Breast epithelium (tissue), 4 donors: ENCODE measurements around the gene OR6B1. TPM values are rescaled to one million over a fixed set of nuclear protein-coding genes. Genes with fewer than 3 reads are reported as not detected.
"Not testable (repeated sequence)": the region's sequence is repeated elsewhere in the genome, so short reads cannot be mapped to it uniquely, and the experiment has no call there.

Source experiments
- DNase-seq, 2 donors: peaks; one replicate each; pipeline ENCODE4 v3.0.0-alpha.2; 2019; ENCODE audit warnings: low spot score in 2 of 2
- H3K27ac ChIP-seq, 2 donors: fragments of 200-600 bp; sonication (generic) in 1 of 2; one replicate each; pipeline ENCODE4 v1.5.1; 2016 to 2019; ENCODE audit warnings: mild to moderate bottlenecking in 1 of 2
- H3K27me3 ChIP-seq, 2 donors: fragments of 200-600 bp; sonication (generic) in 1 of 2; one replicate each; pipeline versions ENCODE4 v1.5.1 to v1.6.0; 2017 to 2019; ENCODE audit warnings: control low read depth in 1 of 2, mild to moderate bottlenecking in 1 of 2
- H3K36me3 ChIP-seq: fragments of 200-600 bp; one replicate; pipeline ENCODE4 v1.5.1; 2019
- H3K4me1 ChIP-seq, 2 donors: fragments of 200-600 bp; sonication (generic); one replicate each; pipeline ENCODE4 v1.5.1; 2016 to 2019; ENCODE audit warnings: control low read depth in 1 of 2
- H3K4me3 ChIP-seq, 3 donors: fragments of 200-600 bp; sonication (generic); 1 replicate in 2 of 3; 2 replicates in 1 of 3; pipeline ENCODE4 v1.5.1; 2016 to 2019; ENCODE audit warnings: mild to moderate bottlenecking in 3 of 3, moderate library complexity in 2 of 3
- H3K9me3 ChIP-seq, 2 donors: fragments of 200-600 bp; sonication (generic) in 1 of 2; one replicate each; pipeline ENCODE4 v1.5.1; 2016 to 2019; ENCODE audit warnings: control low read depth in 1 of 2
- POLR2A ChIP-seq: fragments of 450-650 bp; IDR thresholded peaks from one replicate; pipeline ENCODE4 v1.6.1; 2016; ENCODE audit warnings: antibody characterized with exemption, mild to moderate bottlenecking, moderate library complexity
- POLR2AphosphoS5 ChIP-seq, 3 donors: sonication (generic); formaldehyde crosslinking; IDR thresholded peaks; one replicate each; pipeline ENCODE4 v1.6.1; 2017; ENCODE audit warnings: antibody characterized with exemption in 3 of 3
- intact Hi-C: fragments of 100-400 bp; cut with DNase I; formaldehyde crosslinking; loops from one replicate; pipeline ENCODE4 v1.15.1; 2023; ENCODE audit warnings: low total_unique reads
- total RNA-seq, 3 donors: library from RNA; depleted of rRNA; stranded (reverse); fragments of >200 nt; gene quantifications; one replicate each; pipeline ENCODE4 v1.1.0, GENCODE V29; 2016
- TF ChIP-seq, protein P1 (sequence below), 3 donors: fragments of 450-650 bp; IDR thresholded peaks; one replicate each; pipeline ENCODE4 v1.5.1; 2016 to 2017; ENCODE audit warnings: antibody characterized with exemption in 3 of 3, mild to moderate bottlenecking in 3 of 3, moderate library complexity in 3 of 3

Gene OR6B1
- total RNA-seq, 3 donors from 2014 or later, result not detected

DNA sequence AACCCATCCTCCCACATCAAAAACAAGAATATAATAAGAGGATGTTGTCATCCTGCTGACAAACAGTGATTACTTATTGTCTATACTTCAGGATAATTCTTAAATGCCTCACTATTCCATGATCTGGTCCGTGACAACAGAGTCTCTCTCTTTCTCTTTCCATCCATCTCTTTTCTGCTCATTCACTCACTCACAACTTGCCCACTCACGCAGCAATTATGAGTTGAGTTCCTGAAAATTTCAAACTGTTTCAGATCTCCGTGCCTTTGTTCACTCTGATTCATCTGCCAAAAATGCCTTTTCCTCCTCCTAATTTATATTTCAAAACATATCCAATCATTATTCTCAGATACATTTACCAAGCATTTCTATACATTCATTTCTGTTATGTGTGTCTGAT lies 1.4 kb downstream of the OR6B1 start:
- Histone ChIP-seq H3K4me3 (no peak overlapping the region), H3K4me1 (no peaks in the 10 kb centered on the region), H3K27ac (no peak overlapping the region), H3K36me3 (no peaks in the 10 kb centered on the region), H3K9me3 (no peaks in the 10 kb centered on the region), H3K27me3 (no peaks in the 10 kb centered on the region)
- no peak for TF ChIP-seq POLR2A
- TF ChIP-seq, protein P1, sequence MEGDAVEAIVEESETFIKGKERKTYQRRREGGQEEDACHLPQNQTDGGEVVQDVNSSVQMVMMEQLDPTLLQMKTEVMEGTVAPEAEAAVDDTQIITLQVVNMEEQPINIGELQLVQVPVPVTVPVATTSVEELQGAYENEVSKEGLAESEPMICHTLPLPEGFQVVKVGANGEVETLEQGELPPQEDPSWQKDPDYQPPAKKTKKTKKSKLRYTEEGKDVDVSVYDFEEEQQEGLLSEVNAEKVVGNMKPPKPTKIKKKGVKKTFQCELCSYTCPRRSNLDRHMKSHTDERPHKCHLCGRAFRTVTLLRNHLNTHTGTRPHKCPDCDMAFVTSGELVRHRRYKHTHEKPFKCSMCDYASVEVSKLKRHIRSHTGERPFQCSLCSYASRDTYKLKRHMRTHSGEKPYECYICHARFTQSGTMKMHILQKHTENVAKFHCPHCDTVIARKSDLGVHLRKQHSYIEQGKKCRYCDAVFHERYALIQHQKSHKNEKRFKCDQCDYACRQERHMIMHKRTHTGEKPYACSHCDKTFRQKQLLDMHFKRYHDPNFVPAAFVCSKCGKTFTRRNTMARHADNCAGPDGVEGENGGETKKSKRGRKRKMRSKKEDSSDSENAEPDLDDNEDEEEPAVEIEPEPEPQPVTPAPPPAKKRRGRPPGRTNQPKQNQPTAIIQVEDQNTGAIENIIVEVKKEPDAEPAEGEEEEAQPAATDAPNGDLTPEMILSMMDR (IDR thresholded peaks at IDR 0.05), result no peak
- no peak for TF ChIP-seq POLR2AphosphoS5 (IDR thresholded peaks at IDR 0.05)
- DNase-seq, result no peak
- intact Hi-C loops, result no loop called here

DNA sequence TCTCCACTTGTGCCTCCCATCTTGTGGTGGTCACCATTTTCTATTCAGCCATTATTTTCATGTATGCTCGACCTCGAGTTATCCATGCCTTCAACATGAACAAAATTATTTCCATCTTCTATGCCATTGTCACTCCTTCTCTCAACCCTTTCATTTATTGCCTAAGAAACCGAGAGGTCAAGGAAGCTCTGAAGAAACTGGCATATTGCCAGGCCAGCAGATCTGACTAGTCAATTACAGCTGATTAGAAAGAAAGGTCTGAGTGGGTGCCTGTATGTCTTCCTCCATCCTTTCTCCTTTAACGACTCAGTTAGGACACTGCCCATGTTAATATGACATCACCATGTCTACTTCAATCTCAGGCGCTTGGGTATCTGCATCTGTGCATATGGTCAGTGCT lies 4.6 kb downstream of the OR6B1 start:
- no peaks in the 10 kb centered on the region for H3K27me3 ChIP-seq
- no peak for DNase-seq
- intact Hi-C loops, result loop anchor here (5.0 kb wide), 1 partner anchor 708 kb away; no protein-coding TSS in a partner anchor
- no peak overlapping the region for H3K27ac ChIP-seq
- no peaks in the 10 kb centered on the region for H3K4me1 ChIP-seq
- TF ChIP-seq, protein P1 (IDR thresholded peaks at IDR 0.05), result no peak
- TF ChIP-seq POLR2A (no peak), POLR2AphosphoS5 (IDR thresholded peaks at IDR 0.05) (no peak)
- H3K4me3 ChIP-seq, result no peak overlapping the region
- no peaks in the 10 kb centered on the region for H3K36me3 ChIP-seq
- peaks cover 0 to 8% of the 10 kb centered on the region in 2 donors for H3K9me3 ChIP-seq

DNA sequence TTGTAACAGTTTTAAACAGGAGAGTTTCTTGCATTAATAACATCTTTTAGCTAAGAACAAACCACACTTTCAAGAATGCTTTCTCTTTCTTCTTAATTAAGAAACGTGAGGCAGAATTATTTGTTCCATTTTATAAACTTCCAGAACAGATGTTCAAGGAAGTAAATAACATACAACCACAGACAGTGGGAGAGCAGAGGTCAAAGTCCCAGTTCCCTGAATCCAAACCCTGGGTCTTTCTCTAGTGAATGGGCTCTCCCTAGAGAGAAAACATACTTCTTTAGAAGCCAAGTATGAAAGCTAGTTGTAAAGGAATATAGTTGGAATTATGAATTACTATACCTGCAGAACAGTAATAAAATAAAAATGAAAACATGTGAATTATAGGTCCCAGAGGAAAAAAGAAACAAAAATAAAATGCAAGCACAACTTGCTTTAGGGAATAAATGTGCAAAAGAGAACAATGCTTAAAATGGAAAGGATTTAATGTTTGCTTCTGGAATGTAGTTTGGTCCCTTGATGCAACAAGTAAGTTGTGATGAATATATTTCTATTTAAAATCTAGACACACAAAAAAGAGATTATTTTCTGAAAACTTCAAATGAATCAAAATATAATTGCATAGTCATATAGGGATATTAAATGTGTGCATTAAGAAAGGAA lies 6.0 kb downstream of the OR6B1 start:
- DNase-seq, result no peak
- Histone ChIP-seq H3K36me3 (no peaks in the 10 kb centered on the region), H3K9me3 (peaks cover 0 to 8% of the 10 kb centered on the region in 2 donors), H3K27me3 (no peaks in the 10 kb centered on the region), H3K4me3 (no peak overlapping the region), H3K4me1 (no peaks in the 10 kb centered on the region), H3K27ac (no peak overlapping the region)
- intact Hi-C loops, result loop anchor here (5.0 kb wide), 1 partner anchor 706 kb away; no protein-coding TSS in a partner anchor
- TF ChIP-seq POLR2A (no peak), POLR2AphosphoS5 (IDR thresholded peaks at IDR 0.05) (no peak)
- TF ChIP-seq, protein P1 (IDR thresholded peaks at IDR 0.05), result no peak

DNA sequence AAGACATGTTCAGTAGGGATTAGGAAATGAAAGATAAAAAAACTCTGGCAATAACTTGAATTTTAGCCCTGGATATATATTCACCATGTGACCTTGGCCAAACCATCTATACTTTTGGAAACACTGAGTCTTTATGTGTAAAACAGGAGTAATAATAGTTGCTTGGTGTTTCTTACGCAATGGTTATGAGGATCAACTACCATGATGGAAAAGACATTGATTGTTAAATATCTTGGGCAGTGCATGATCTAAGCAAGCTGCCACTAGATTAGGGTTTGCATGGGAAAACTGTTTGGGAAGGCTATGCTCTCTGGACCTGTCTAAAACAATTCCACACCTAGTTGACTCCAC lies 6.5 kb downstream of the OR6B1 start:
- Histone ChIP-seq H3K36me3 (no peaks in the 10 kb centered on the region), H3K9me3 (peaks cover 0 to 8% of the 10 kb centered on the region in 2 donors), H3K27ac (no peak overlapping the region), H3K4me1 (no peaks in the 10 kb centered on the region), H3K27me3 (no peaks in the 10 kb centered on the region), H3K4me3 (no peak overlapping the region)
- intact Hi-C loops, result loop anchor here (5.0 kb wide), 1 partner anchor 706 kb away; no protein-coding TSS in a partner anchor
- TF ChIP-seq, protein P1 (IDR thresholded peaks at IDR 0.05), result no peak
- TF ChIP-seq POLR2A (no peak), POLR2AphosphoS5 (IDR thresholded peaks at IDR 0.05) (no peak)
- no peak for DNase-seq

DNA sequence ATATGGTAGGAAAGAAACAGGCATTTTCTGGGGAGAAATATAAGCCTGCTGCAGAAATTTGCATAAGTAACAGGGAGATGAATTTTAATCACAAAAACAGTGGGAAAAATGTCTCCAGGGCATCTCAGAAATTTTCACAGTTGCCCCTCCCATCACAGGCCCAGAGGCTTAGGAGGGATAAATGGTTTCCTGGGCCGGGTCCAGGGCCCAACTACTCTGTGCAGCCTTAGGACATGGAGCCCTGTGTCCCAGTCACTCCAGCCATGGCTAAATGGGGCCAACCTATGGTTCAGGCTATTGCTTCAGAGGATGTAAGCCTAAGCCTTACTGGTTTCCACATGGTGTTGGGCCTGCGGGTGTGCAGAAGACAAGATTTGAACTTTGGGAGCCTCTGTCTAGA lies 9.2 kb downstream of the OR6B1 start:
- Histone ChIP-seq H3K27ac (no peak overlapping the region), H3K9me3 (peaks cover 0 to 8% of the 10 kb centered on the region in 2 donors), H3K4me1 (no peaks in the 10 kb centered on the region), H3K27me3 (no peaks in the 10 kb centered on the region), H3K36me3 (no peaks in the 10 kb centered on the region), H3K4me3 (no peak overlapping the region)
- TF ChIP-seq POLR2AphosphoS5 (IDR thresholded peaks at IDR 0.05), result no peak
- DNase-seq, result no peak
- intact Hi-C loops, result loop anchor here (5.0 kb wide), 1 partner anchor 703 kb away; no protein-coding TSS in a partner anchor

DNA sequence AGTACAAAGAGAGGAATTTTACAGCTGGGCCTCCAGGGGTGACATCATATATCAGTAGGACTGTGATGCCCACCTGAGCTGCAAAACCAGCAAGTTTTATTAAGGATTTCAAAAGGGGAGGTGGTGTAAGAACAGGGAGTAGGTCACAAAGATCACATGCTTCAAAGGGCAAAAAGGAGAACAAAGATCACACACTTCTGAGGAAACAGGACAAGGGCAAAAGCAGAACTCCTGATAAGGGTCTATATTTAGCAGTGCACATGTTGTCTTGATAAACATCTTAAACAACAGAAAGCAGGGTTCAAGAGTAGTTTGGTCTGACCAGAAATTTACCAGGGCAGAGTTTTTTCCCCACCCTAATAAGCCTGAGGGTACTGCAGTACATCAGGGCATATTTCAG lies 9.9 kb downstream of the OR6B1 start:
- H3K4me3 ChIP-seq, H3K4me1 ChIP-seq, H3K27me3 ChIP-seq, H3K27ac ChIP-seq, intact Hi-C loops, H3K9me3 ChIP-seq, H3K36me3 ChIP-seq, DNase-seq: not testable (repeated sequence)

DNA sequence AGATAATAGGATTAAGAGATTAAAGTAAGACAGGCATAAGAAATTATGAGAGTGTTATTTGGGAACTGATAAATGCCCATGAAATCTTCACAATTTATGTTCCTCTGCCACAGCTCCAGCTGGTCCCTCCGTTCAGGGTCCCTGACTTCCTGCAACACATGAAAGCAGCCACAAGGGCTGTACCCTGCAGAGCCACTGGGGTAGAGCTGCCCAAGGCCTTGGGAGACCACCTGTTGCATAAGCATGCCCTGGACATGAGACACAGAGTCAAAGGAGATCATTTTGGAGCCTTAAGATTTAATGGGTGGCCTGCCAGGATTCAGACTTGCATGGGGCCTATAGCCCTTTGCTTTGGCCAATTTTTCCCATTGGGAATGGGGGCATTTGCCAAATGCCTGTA lies 10.7 kb downstream of the OR6B1 start:
- H3K27ac ChIP-seq, intact Hi-C loops, H3K4me3 ChIP-seq: not testable (repeated sequence)

More for the DNA sequence above, 10.7 kb downstream of the OR6B1 start:
- not testable (repeated sequence) for H3K9me3 ChIP-seq, H3K4me1 ChIP-seq, H3K27me3 ChIP-seq, DNase-seq, H3K36me3 ChIP-seq
